RWPE2 (cell line): ENCODE measurements around the gene TOMM40L.
A peak's percentile ranks its signal among the peaks of the same experiment; 100 is the strongest.

Experiments
- ATAC-seq: fragments of 200-7000 bp; cut with Tn5 transposase; 3 replicates; pipeline ENCODE4 v1.9.1; 2021; ENCODE audit warnings: low read depth
- DNase-seq: peaks from one replicate; pipeline ENCODE4 v3.0.0-alpha.2; 2020; ENCODE audit warnings: low spot score
- H3K27ac ChIP-seq: fragments of 450-650 bp; 2 replicates; pipeline ENCODE4 v1.5.1; 2017; ENCODE audit warnings: mild to moderate bottlenecking; ENCODE audit not compliant: poor library complexity, severe bottlenecking
- H3K27me3 ChIP-seq: fragments of 250-450 bp; sonication (Bioruptor Pico); 2 replicates; pipeline ENCODE4 v1.5.1; 2021; ENCODE audit warnings: mild to moderate bottlenecking, moderate library complexity; ENCODE audit not compliant: insufficient read depth, poor library complexity, severe bottlenecking
- H3K36me3 ChIP-seq: fragments of 250-450 bp; sonication (Bioruptor Pico); 2 replicates; pipeline ENCODE4 v1.5.1; 2020; ENCODE audit warnings: low read depth, mild to moderate bottlenecking, moderate library complexity
- H3K4me1 ChIP-seq: fragments of 250-450 bp; sonication (Bioruptor Pico); 2 replicates; pipeline ENCODE4 v1.5.1; 2021; ENCODE audit warnings: mild to moderate bottlenecking, moderate library complexity; ENCODE audit not compliant: insufficient read depth, poor library complexity, severe bottlenecking
- H3K4me3 ChIP-seq: fragments of 250-450 bp; sonication (Bioruptor Pico); 2 replicates; pipeline ENCODE4 v1.5.1; 2021; ENCODE audit warnings: mild to moderate bottlenecking, moderate library complexity; ENCODE audit not compliant: severe bottlenecking
- H3K9me3 ChIP-seq: fragments of 250-450 bp; sonication (Bioruptor Pico); 2 replicates; pipeline ENCODE4 v1.5.1; 2021; ENCODE audit warnings: mild to moderate bottlenecking, moderate library complexity; ENCODE audit not compliant: severe bottlenecking
- CTCF ChIP-seq: fragments of 450-650 bp; IDR thresholded peaks from one replicate; pipeline ENCODE4 v1.5.1; 2017; ENCODE audit warnings: mild to moderate bottlenecking, moderate library complexity; ENCODE audit not compliant: poor library complexity, severe bottlenecking

TOMM40L gene

GRCh38 chr1:161225178-161225533, 704 bp upstream of the TOMM40L start:
- no peak for ATAC-seq
- no peak for TF ChIP-seq CTCF
- H3K36me3 ChIP-seq = peaks cover 14% of the 10 kb centered on the region
- no peaks in the 10 kb centered on the region for H3K27me3 ChIP-seq
- no peaks in the 10 kb centered on the region for H3K9me3 ChIP-seq
- no peak overlapping the region for H3K4me3 ChIP-seq
- DNase-seq = no peak
- H3K4me1 ChIP-seq = peaks cover 13% of the 10 kb centered on the region
- H3K27ac ChIP-seq = no peak overlapping the region

DNA sequence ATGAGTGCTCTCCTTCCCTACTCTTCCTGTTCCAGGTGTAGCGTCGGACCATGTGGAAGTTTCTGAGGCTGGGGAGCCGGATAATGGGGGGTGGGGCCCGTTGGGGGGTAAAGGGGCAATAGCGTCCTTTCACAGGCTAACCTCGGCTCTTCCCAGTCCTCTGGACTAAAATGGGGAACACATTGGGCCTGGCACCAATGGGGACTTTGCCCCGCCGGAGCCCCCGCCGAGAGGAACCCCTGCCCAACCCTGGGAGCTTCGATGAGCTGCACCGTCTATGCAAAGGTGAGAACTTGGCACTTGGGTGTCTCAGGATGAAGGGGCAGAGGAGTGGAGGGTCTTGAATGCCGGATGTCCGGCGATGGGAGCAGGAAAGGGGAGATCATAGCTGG, 456 bp downstream of the TOMM40L start:
- DNase-seq (no peak), ATAC-seq (no peak)
- no peaks in the 10 kb centered on the region for H3K27me3 ChIP-seq
- peaks cover 14% of the 10 kb centered on the region for H3K36me3 ChIP-seq
- no peak for TF ChIP-seq CTCF
- peak overlapping the region; percentile 53 for H3K4me3 ChIP-seq
- H3K9me3 ChIP-seq = no peaks in the 10 kb centered on the region
- peak overlapping the region; percentile 47 for H3K27ac ChIP-seq
- peaks cover 13% of the 10 kb centered on the region for H3K4me1 ChIP-seq

DNA sequence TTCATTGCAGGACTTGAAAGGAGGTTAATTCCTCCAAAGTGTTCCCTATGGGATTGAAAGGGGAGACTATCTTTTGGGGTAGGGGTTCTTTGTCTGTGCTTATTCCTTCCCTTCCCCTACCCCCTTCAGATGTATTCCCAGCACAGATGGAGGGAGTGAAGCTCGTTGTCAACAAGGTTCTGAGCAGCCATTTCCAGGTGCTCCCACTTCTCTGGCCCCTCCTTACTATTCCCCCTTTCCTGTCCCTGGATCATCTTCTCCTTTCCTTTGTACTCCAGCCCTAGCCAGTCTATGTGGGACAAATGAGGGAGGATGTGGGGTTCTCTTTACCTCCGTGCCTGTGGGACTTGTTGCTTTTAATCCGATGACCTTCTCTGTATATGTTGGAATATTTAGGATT, 899 bp downstream of the TOMM40L start:
- no peak for DNase-seq
- no peaks in the 10 kb centered on the region for H3K9me3 ChIP-seq
- H3K4me1 ChIP-seq = peaks cover 13% of the 10 kb centered on the region
- TF ChIP-seq CTCF = no peak
- peaks cover 14% of the 10 kb centered on the region for H3K36me3 ChIP-seq
- H3K27ac ChIP-seq = peak overlapping the region; percentile 47
- no peaks in the 10 kb centered on the region for H3K27me3 ChIP-seq
- H3K4me3 ChIP-seq = peak overlapping the region; percentile 53
- no peak for ATAC-seq

- H3K27ac ChIP-seq = peak overlapping the region; percentile 47
- peak; percentile 43 for ATAC-seq
- no peaks in the 10 kb centered on the region for H3K27me3 ChIP-seq
- H3K4me1 ChIP-seq = peaks cover 13% of the 10 kb centered on the region
- H3K4me3 ChIP-seq = peak overlapping the region; percentile 0
- peaks cover 14% of the 10 kb centered on the region for H3K36me3 ChIP-seq
- no peak for DNase-seq
- TF ChIP-seq CTCF = peak; percentile 91
- no peaks in the 10 kb centered on the region for H3K9me3 ChIP-seq
Measured at GRCh38 chr1:161227196-161227871, 1.5 kb downstream of the TOMM40L start.

- Histone ChIP-seq H3K9me3 (no peaks in the 10 kb centered on the region), H3K36me3 (peaks cover 14% of the 10 kb centered on the region), H3K4me3 (no peak overlapping the region), H3K27me3 (no peaks in the 10 kb centered on the region), H3K4me1 (peaks cover 13% of the 10 kb centered on the region), H3K27ac (peak overlapping the region; percentile 47)
- DNase-seq = no peak
- ATAC-seq = no peak
- TF ChIP-seq CTCF = no peak
Measured at GRCh38 chr1:161228032-161228431, 2.2 kb downstream of the TOMM40L start.
